C4-2B (cell line): Measurements from ENCODE around the gene RPSA.

Experiments
- ZFX ChIP-seq: fragments of 450-650 bp; IDR thresholded peaks from 2 replicates; pipeline ENCODE4 v1.6.1; 2017
- TF ChIP-seq, protein P1 (sequence below): fragments of 450-650 bp; conservative IDR thresholded peaks from 2 replicates; pipeline ENCODE4 v1.5.1; 2017; ENCODE audit warnings: mild to moderate bottlenecking

DNA sequence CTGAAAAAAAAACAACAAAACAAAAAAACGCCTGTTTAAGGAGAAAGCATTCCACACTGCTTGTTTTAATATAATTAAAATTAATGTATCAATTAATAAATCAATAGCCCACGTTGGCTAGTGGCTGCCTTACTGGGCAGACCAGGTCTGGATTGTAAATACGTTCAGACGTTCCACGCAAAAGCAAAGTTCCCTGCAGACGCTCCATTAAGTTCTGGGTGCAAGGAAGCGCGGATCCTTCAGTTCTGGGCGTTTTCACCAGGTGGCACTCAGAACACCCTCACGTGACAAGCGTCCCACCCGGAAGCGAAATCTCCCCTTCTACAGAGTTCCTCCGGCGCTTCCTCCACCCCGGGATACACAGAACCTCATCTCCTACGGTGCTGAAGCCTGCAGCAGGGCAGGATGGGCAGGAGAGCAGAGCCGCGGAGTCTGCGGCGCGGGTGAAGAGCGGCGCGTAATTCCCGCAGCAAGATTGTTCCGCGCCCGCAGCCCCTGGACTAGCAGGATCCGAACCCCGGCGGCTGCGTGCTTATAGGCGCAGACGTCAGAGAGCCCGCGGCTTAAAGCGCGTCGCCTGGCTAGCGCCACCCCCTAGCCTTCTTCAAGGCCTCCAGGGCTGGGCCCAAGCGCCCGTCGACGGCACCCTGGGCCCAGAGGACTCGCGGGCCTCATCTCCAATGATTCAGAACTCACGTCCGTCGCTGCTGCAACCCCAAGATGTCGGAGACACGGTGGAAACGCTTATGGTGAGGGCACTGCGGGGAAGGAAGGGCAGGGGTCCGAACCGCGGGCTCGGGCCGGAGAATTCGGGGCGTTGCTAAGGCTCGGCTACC is 23.3 kb upstream of the RPSA start, which contains the start of gene SLC25A38:
- TF ChIP-seq, protein P1, sequence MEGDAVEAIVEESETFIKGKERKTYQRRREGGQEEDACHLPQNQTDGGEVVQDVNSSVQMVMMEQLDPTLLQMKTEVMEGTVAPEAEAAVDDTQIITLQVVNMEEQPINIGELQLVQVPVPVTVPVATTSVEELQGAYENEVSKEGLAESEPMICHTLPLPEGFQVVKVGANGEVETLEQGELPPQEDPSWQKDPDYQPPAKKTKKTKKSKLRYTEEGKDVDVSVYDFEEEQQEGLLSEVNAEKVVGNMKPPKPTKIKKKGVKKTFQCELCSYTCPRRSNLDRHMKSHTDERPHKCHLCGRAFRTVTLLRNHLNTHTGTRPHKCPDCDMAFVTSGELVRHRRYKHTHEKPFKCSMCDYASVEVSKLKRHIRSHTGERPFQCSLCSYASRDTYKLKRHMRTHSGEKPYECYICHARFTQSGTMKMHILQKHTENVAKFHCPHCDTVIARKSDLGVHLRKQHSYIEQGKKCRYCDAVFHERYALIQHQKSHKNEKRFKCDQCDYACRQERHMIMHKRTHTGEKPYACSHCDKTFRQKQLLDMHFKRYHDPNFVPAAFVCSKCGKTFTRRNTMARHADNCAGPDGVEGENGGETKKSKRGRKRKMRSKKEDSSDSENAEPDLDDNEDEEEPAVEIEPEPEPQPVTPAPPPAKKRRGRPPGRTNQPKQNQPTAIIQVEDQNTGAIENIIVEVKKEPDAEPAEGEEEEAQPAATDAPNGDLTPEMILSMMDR: peak; percentile 37
- no peak; the same call in 1 of the 2 replicates for TF ChIP-seq ZFX
